ENCODE measurements around the gene TNRC6B.

- no peak for TF ChIP-seq EP300 (conservative IDR thresholded peaks at IDR 0.05; ENCODE audit: poor library complexity, severe bottlenecking)
- TF ChIP-seq POLR2AphosphoS5 (IDR thresholded peaks at IDR 0.05): no peak
Measured at GRCh38 chr22:40252146-40252545, 74.4 kb downstream of the TNRC6B start.

All from neural cell (in vitro differentiated cells).